Stimulated activated CD4-positive, alpha-beta T cell treated with anti-CD3 and anti-CD28 coated beads, Interleukin-4, amount 100 ng/mL, for 4 hours (primary cell): ENCODE results near the gene DDX31.
"Not testable (repeated sequence)": the region's sequence is repeated elsewhere in the genome, so short reads cannot be mapped to it uniquely, and the experiment has no call there.

Experiments used
- DNase-seq, 2 experiments: peaks; one replicate each; pipeline ENCODE4 v3.0.0-alpha.2; 2020

The DDX31 gene

GRCh38 chr9:132669698-132670456, at the start of gene DDX31:
Gene DDX31 (minus strand): TSS chr9:132669983. CDS start chr9:132669934, 49 bp downstream.
- peak; percentile 84 to 89 for DNase-seq

- DNase-seq, result not testable (repeated sequence)
These were observed 48.7 kb upstream of the DDX31 start for GRCh38 chr9:132718381-132718928.

GRCh38 chr9:132717326-132717945, 47.7 kb upstream of the DDX31 start:
- no peak for DNase-seq

GRCh38 chr9:132716007-132716406, 46.2 kb upstream of the DDX31 start:
- no peak for DNase-seq

GRCh38 chr9:132712753-132713152, 43.0 kb upstream of the DDX31 start:
- DNase-seq, result no peak

- DNase-seq, result no peak
These were observed 42.1 kb upstream of the DDX31 start for GRCh38 chr9:132711846-132712245.

- not testable (repeated sequence) for DNase-seq
These were observed 41.4 kb upstream of the DDX31 start for GRCh38 chr9:132711152-132711551.

GRCh38 chr9:132710333-132710732, 40.5 kb upstream of the DDX31 start:
- no peak for DNase-seq

- DNase-seq, result no peak
These were observed 39.1 kb upstream of the DDX31 start for GRCh38 chr9:132708769-132709430.

- no peak for DNase-seq
These were observed 38.5 kb upstream of the DDX31 start for GRCh38 chr9:132708239-132708638.

GRCh38 chr9:132703336-132703735, 33.6 kb upstream of the DDX31 start:
- no peak for DNase-seq

GRCh38 chr9:132702254-132702653, 32.5 kb upstream of the DDX31 start:
- DNase-seq, result no peak

- DNase-seq, result no peak
These were observed 30.2 kb upstream of the DDX31 start for GRCh38 chr9:132699956-132700355.

GRCh38 chr9:132698989-132699388, 29.2 kb upstream of the DDX31 start:
- DNase-seq, result no peak

GRCh38 chr9:132697230-132697629, 27.4 kb upstream of the DDX31 start:
- DNase-seq, result no peak

GRCh38 chr9:132694144-132694543, 24.4 kb upstream of the DDX31 start:
- DNase-seq, result peak in 1 of 2 experiments; percentile 21

GRCh38 chr9:132690696-132691095, 20.9 kb upstream of the DDX31 start:
- no peak for DNase-seq

GRCh38 chr9:132683873-132684272, 14.1 kb upstream of the DDX31 start:
- DNase-seq, result no peak

- DNase-seq, result no peak
These were observed 11.8 kb upstream of the DDX31 start for GRCh38 chr9:132681561-132681960.

GRCh38 chr9:132679946-132680625, 10.3 kb upstream of the DDX31 start:
- DNase-seq, result no peak

- DNase-seq, result no peak
These were observed 8.2 kb upstream of the DDX31 start for GRCh38 chr9:132677976-132678375.

GRCh38 chr9:132674485-132674884, 4.7 kb upstream of the DDX31 start:
- DNase-seq, result no peak

GRCh38 chr9:132673355-132673754, 3.6 kb upstream of the DDX31 start:
- no peak for DNase-seq
